ENCODE measurements around the gene DEPDC4. TPM values are rescaled to one million over a fixed set of nuclear protein-coding genes. Genes with fewer than 3 reads are reported as not detected.

DEPDC4 gene
- total RNA-seq, 1 experiment from 2014 or later: 3.2 TPM

DNA sequence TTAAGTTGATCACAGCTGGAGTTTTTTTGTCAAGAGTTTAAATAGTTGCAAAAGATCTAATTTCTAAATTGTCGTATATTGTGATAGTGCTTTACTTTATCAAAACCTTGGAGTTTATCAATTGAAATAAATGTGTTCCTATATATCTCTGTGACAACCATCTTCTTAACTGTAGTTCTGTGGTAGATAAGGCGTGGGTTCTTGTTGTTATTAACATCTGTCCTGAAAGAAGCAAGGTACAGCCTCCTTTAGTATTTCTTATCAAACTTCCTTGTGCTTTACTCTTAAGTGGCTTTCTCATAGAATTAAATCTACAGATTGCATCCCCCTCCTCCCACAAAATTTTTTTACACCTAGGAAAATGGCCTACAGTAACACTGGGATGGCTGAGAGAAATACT, 7.4 kb upstream of the DEPDC4 start:
- Histone ChIP-seq H3K23me2 (ENCODE audit: insufficient read length, low read depth, low read length, poor library complexity, severe bottlenecking) (no peaks in the 10 kb centered on the region), H2BK20ac (ENCODE audit: low read depth, low read length, poor library complexity, severe bottlenecking) (no peak overlapping the region), H3K14ac (ENCODE audit: insufficient read depth, low read length) (no peak overlapping the region), H3K9ac (ENCODE audit: extremely low read depth, insufficient read length, low read length) (no peak overlapping the region), H2BK120ac (ENCODE audit: low read depth, low read length, poor library complexity, severe bottlenecking) (no peak overlapping the region), H3K4ac (ENCODE audit: low read depth, low read length) (no peak overlapping the region), H4K91ac (ENCODE audit: insufficient read length, low read depth, low read length) (no peak overlapping the region), H4K20me1 (ENCODE audit: control insufficient read depth, insufficient read depth, insufficient read length) (no peaks in the 10 kb centered on the region), H4K8ac (replicated peaks; ENCODE audit: insufficient read length, low read depth, low read length) (no peak overlapping the region), H2BK5ac (ENCODE audit: insufficient read length, low read length) (no peak overlapping the region), H3T11ph (ENCODE audit: low read length) (no peak overlapping the region), H2BK15ac (ENCODE audit: low read depth, low read length) (no peak overlapping the region), H3K23ac (ENCODE audit: insufficient read length, low read depth, low read length) (no peak overlapping the region), H3K27me3 (ENCODE audit: insufficient read depth, low read length) (no peaks in the 10 kb centered on the region), H3K18ac (ENCODE audit: insufficient read length, low read depth, low read length) (no peak overlapping the region), H3K4me1 (ENCODE audit: insufficient read depth, low read length) (no peaks in the 10 kb centered on the region), H3K56ac (ENCODE audit: insufficient read length, low read depth, low read length) (no peak overlapping the region), H3K4me2 (ENCODE audit: insufficient read depth, insufficient read length, low read length) (no peak overlapping the region), H3K27ac (ENCODE audit: insufficient read length, low read depth, low read length) (no peak overlapping the region), H2AFZ (ENCODE audit: low read length) (no peak overlapping the region), H3K9me3 (ENCODE audit: control insufficient read depth, low read depth, low read length) (no peaks in the 10 kb centered on the region), H3K79me1 (ENCODE audit: insufficient read depth, low read depth, low read length, poor library complexity, severe bottlenecking) (no peaks in the 10 kb centered on the region), H2BK12ac (ENCODE audit: insufficient read length, low read depth, low read length) (no peak overlapping the region), H2AK5ac (ENCODE audit: insufficient read length, low read length) (no peak overlapping the region), H4K5ac (ENCODE audit: insufficient read length, low read depth, low read length) (no peak overlapping the region), H3K79me2 (ENCODE audit: insufficient read depth, low read length) (peaks cover 5% of the 10 kb centered on the region; the same call in 1 of the 2 replicates)
- TF ChIP-seq, protein P1, sequence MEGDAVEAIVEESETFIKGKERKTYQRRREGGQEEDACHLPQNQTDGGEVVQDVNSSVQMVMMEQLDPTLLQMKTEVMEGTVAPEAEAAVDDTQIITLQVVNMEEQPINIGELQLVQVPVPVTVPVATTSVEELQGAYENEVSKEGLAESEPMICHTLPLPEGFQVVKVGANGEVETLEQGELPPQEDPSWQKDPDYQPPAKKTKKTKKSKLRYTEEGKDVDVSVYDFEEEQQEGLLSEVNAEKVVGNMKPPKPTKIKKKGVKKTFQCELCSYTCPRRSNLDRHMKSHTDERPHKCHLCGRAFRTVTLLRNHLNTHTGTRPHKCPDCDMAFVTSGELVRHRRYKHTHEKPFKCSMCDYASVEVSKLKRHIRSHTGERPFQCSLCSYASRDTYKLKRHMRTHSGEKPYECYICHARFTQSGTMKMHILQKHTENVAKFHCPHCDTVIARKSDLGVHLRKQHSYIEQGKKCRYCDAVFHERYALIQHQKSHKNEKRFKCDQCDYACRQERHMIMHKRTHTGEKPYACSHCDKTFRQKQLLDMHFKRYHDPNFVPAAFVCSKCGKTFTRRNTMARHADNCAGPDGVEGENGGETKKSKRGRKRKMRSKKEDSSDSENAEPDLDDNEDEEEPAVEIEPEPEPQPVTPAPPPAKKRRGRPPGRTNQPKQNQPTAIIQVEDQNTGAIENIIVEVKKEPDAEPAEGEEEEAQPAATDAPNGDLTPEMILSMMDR (conservative IDR thresholded peaks at IDR 0.05): no peak
- no peak overlapping the region for H3K4me3 Mint-ChIP-seq
- H3K9me3 Mint-ChIP-seq: no peaks in the 10 kb centered on the region; a peak in 1 of 5 replicates
- no peak for DNase-seq
- peaks cover 6 to 7% of the 10 kb centered on the region in 2 experiments for H3K4me1 Mint-ChIP-seq
- H3K36me3 Mint-ChIP-seq (ENCODE audit: insufficient read depth in 1 of 3, low read depth in 3 of 3): peaks cover 2 to 8% (median 2%) of the 10 kb centered on the region in 3 experiments; a peak in 6 of 7 replicates
- H3K27me3 Mint-ChIP-seq (ENCODE audit: low read depth): no peaks in the 10 kb centered on the region
- WGBS (ENCODE audit: extremely low coverage, insufficient read length, low lambda C conversion rate): no CpG with 5 or more reads among the region's 2 CpGs
- peak overlapping the region in 1 of 3 experiments; percentile 39; a peak in 2 of 7 replicates for H3K27ac Mint-ChIP-seq

Data from H9 (cell line).